Natural killer cell (primary cell): Measurements from ENCODE around the gene OPRL1. TPM values are rescaled to one million over a fixed set of nuclear protein-coding genes. Genes with fewer than 3 reads are reported as not detected.

Experiments
- ATAC-seq, 3 donors: fragments of 150-1000 bp in 2 of 3; fragments of 200-7000 bp in 1 of 3; cut with Tn5 transposase; 1 replicate in 1 of 3; 2 replicates in 2 of 3; pipeline ENCODE4 v1.10.0; 2021; ENCODE audit warnings: mild to moderate bottlenecking in 2 of 3, moderate library complexity in 2 of 3
- DNase-seq, 2 donors: peaks; one replicate each; pipeline versions ENCODE4 v3.0.0 to v3.0.0-alpha.2; 2013 to 2021; ENCODE audit warnings: mixed read lengths in 1 of 2
- H3K27ac ChIP-seq: one replicate; pipeline ENCODE4 v1.5.1; 2013; ENCODE audit warnings: mild to moderate bottlenecking, low read length
- H3K27me3 ChIP-seq: one replicate; pipeline ENCODE4 v1.6.1; 2013; ENCODE audit warnings: low read length; ENCODE audit not compliant: control insufficient read depth, insufficient read depth
- H3K36me3 ChIP-seq: one replicate; pipeline ENCODE4 v1.6.1; 2013; ENCODE audit warnings: low read length; ENCODE audit not compliant: control insufficient read depth, insufficient read depth
- H3K4me1 ChIP-seq: one replicate; pipeline ENCODE4 v1.6.1; 2013; ENCODE audit warnings: low read length; ENCODE audit not compliant: control insufficient read depth, insufficient read depth
- H3K4me3 ChIP-seq: one replicate; pipeline ENCODE4 v1.5.1; 2013; ENCODE audit warnings: low read length
- H3K9me3 ChIP-seq: one replicate; pipeline ENCODE4 v1.6.1; 2013; ENCODE audit warnings: low read length; ENCODE audit not compliant: control insufficient read depth, insufficient read depth
- H3K27ac Mint-ChIP-seq, 2 donors: one replicate each; pipeline ENCODE4 v1.8.0; 2022; ENCODE audit warnings: mild to moderate bottlenecking in 2 of 2, mixed read lengths in 2 of 2, moderate library complexity in 1 of 2
- H3K27me3 Mint-ChIP-seq, 2 donors: one replicate each; pipeline ENCODE4 v1.8.0; 2022; ENCODE audit warnings: low read depth in 2 of 2, mixed read lengths in 2 of 2
- H3K36me3 Mint-ChIP-seq: one replicate; pipeline ENCODE4 v1.8.0; 2022; ENCODE audit warnings: mixed read lengths
- H3K4me1 Mint-ChIP-seq, 2 donors: one replicate each; pipeline ENCODE4 v1.8.0; 2022; ENCODE audit warnings: mixed read lengths in 2 of 2
- H3K4me3 Mint-ChIP-seq: one replicate; pipeline ENCODE4 v1.8.0; 2022; ENCODE audit warnings: mild to moderate bottlenecking, moderate library complexity, mixed read lengths
- H3K9me3 Mint-ChIP-seq, 2 donors: one replicate each; pipeline ENCODE4 v1.8.0; 2022; ENCODE audit warnings: mixed read lengths in 2 of 2
- CTCF ChIP-seq: fragments of 200-600 bp; IDR thresholded peaks from one replicate; pipeline ENCODE4 v1.8.0; 2022; ENCODE audit warnings: antibody characterized with exemption
- WGBS: methylation state at CpG from one replicate; pipeline ENCODE4 v1.1.7; 2013; ENCODE audit warnings: missing lambda C conversion rate; ENCODE audit not compliant: insufficient coverage; 5-methylcytosine and 5-hydroxymethylcytosine counted together
- intact Hi-C: fragments of 100-400 bp; cut with micrococcal nuclease; formaldehyde crosslinking; loops from one replicate; pipeline ENCODE4 v1.14.2; 2022
- total RNA-seq, 4 donors: library from RNA; stranded (reverse); fragments of 120-200 nt in 1 of 4; gene quantifications; one replicate each; pipeline versions ENCODE4 v1.2.3 to v1.2.4, GENCODE V29; 2013 to 2022

Gene OPRL1
- total RNA-seq, 3 donors from 2014 or later (not counting 1 experiment from before 2014, with no cell fraction given) = 1.2 to 2.2 (median 1.4) TPM

GRCh38 chr20:64140956-64141355 lies 61.1 kb downstream of the OPRL1 start:
- Mint-ChIP-seq H3K27me3 (peaks cover 8% of the 10 kb centered on the region in 2 donors), H3K4me3 (no peak overlapping the region), H3K36me3 (no peaks in the 10 kb centered on the region), H3K27ac (no peak overlapping the region), H3K4me1 (peaks cover 0 to 5% of the 10 kb centered on the region in 2 donors), H3K9me3 (peaks cover 0 to 2% of the 10 kb centered on the region in 2 donors)
- Histone ChIP-seq H3K27me3 (no peaks in the 10 kb centered on the region), H3K9me3 (peaks cover 12% of the 10 kb centered on the region), H3K4me3 (no peak overlapping the region), H3K4me1 (no peaks in the 10 kb centered on the region), H3K27ac (no peak overlapping the region), H3K36me3 (no peaks in the 10 kb centered on the region)
- WGBS = 89% methylated on average over 9 of the region's 10 CpGs
- DNase-seq = no peak
- TF ChIP-seq CTCF = no peak
- intact Hi-C loops = no loop called here
- no peak for ATAC-seq

GRCh38 chr20:64142590-64142989 lies 62.7 kb downstream of the OPRL1 start:
- ATAC-seq = no peak
- H3K4me1 Mint-ChIP-seq = peaks cover 0 to 5% of the 10 kb centered on the region in 2 donors
- 25% methylated on average over 9 of the region's 9 CpGs for WGBS
- TF ChIP-seq CTCF = no peak
- intact Hi-C loops = no loop called here
- H3K27ac Mint-ChIP-seq = no peak overlapping the region
- no peaks in the 10 kb centered on the region for H3K36me3 ChIP-seq
- H3K4me3 ChIP-seq = no peak overlapping the region
- no peaks in the 10 kb centered on the region for H3K4me1 ChIP-seq
- no peak for DNase-seq
- peaks cover 6 to 8% of the 10 kb centered on the region in 2 donors for H3K27me3 Mint-ChIP-seq
- H3K4me3 Mint-ChIP-seq = no peak overlapping the region
- H3K9me3 ChIP-seq = peaks cover 12% of the 10 kb centered on the region
- H3K9me3 Mint-ChIP-seq = peaks cover 0 to 2% of the 10 kb centered on the region in 2 donors
- no peaks in the 10 kb centered on the region for H3K36me3 Mint-ChIP-seq
- H3K27me3 ChIP-seq = no peaks in the 10 kb centered on the region
- no peak overlapping the region for H3K27ac ChIP-seq

- Histone ChIP-seq H3K4me3 (no peak overlapping the region), H3K27ac (no peak overlapping the region), H3K9me3 (peaks cover 12% of the 10 kb centered on the region), H3K36me3 (no peaks in the 10 kb centered on the region), H3K27me3 (no peaks in the 10 kb centered on the region), H3K4me1 (no peaks in the 10 kb centered on the region)
- no peak for TF ChIP-seq CTCF
- no peaks in the 10 kb centered on the region for H3K36me3 Mint-ChIP-seq
- ATAC-seq = no peak
- WGBS = 86% methylated on average over 14 of the region's 14 CpGs
- intact Hi-C loops = no loop called here
- H3K9me3 Mint-ChIP-seq = peaks cover 0 to 2% of the 10 kb centered on the region in 2 donors
- H3K4me3 Mint-ChIP-seq = no peak overlapping the region
- DNase-seq = no peak
- no peak overlapping the region for H3K27ac Mint-ChIP-seq
- H3K27me3 Mint-ChIP-seq = peaks cover 6 to 8% of the 10 kb centered on the region in 2 donors
- peaks cover 0 to 5% of the 10 kb centered on the region in 2 donors for H3K4me1 Mint-ChIP-seq
These were observed 63.3 kb downstream of the OPRL1 start for GRCh38 chr20:64143018-64143801.
